NB4 (cell line): Measurements from ENCODE around the gene DGKB.

Experiments used
- CTCF ChIP-seq: IDR thresholded peaks from one replicate; pipeline ENCODE4 v1.5.1; 2012; ENCODE audit warnings: low read depth, low read length
- MYC ChIP-seq: IDR thresholded peaks from 2 replicates; pipeline ENCODE4 v1.6.1; 2011; ENCODE audit warnings: low read depth, low read length
- POLR2A ChIP-seq: IDR thresholded peaks from 2 replicates; pipeline ENCODE4 v1.6.1; 2011; ENCODE audit warnings: mild to moderate bottlenecking; ENCODE audit not compliant: insufficient read length; ENCODE audit errors: extremely low read depth

- no peak for TF ChIP-seq CTCF
- no peak for TF ChIP-seq POLR2A
- TF ChIP-seq MYC = no peak
These were observed 41.1 kb downstream of the DGKB start for GRCh38 chr7:14861456-14861855.
